ENCODE measurements around the gene TNRC6B. TPM values are rescaled to one million over a fixed set of nuclear protein-coding genes. Genes with fewer than 3 reads are reported as not detected.

TNRC6B gene
- total RNA-seq, 4 donors from 2014 or later = 10.5 to 76.0 (median 37.2) TPM

DNA sequence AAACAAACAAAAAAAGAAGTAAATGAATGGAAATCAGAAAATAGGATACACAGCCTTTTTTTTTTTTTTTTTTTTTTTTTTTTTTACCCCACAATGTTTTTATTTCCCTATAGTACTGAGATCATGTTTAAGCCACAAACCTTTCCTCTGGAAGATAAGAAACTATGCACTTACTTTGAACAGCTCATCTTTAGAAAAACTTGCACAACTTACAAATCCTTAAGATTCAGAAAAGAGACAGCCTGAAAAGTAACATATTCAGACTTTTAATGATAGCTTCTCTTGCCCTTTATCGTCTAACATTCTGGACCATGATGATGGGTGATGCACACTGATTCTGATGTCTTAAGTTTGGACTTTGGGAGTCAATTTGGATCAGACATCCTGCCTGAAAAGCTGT lies 80.3 kb downstream of the TNRC6B start:
- no peak for TF ChIP-seq POLR2A (IDR thresholded peaks at IDR 0.05)
- TF ChIP-seq, protein P1, sequence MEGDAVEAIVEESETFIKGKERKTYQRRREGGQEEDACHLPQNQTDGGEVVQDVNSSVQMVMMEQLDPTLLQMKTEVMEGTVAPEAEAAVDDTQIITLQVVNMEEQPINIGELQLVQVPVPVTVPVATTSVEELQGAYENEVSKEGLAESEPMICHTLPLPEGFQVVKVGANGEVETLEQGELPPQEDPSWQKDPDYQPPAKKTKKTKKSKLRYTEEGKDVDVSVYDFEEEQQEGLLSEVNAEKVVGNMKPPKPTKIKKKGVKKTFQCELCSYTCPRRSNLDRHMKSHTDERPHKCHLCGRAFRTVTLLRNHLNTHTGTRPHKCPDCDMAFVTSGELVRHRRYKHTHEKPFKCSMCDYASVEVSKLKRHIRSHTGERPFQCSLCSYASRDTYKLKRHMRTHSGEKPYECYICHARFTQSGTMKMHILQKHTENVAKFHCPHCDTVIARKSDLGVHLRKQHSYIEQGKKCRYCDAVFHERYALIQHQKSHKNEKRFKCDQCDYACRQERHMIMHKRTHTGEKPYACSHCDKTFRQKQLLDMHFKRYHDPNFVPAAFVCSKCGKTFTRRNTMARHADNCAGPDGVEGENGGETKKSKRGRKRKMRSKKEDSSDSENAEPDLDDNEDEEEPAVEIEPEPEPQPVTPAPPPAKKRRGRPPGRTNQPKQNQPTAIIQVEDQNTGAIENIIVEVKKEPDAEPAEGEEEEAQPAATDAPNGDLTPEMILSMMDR (IDR thresholded peaks at IDR 0.05) = no peak
- no peaks in the 10 kb centered on the region for H3K9me3 ChIP-seq
- H3K27ac ChIP-seq = peak overlapping the region; percentile 58 to 64
- no peak overlapping the region for H3K4me3 ChIP-seq
- H3K36me3 ChIP-seq = no peaks in the 10 kb centered on the region
- intact Hi-C loops (cut with DNase I; ENCODE audit: low total_unique reads) = no loop called here
- no peak for DNase-seq
- H3K27me3 ChIP-seq = no peaks in the 10 kb centered on the region
- peaks cover 4 to 6% of the 10 kb centered on the region in 2 donors for H3K4me1 ChIP-seq

DNA sequence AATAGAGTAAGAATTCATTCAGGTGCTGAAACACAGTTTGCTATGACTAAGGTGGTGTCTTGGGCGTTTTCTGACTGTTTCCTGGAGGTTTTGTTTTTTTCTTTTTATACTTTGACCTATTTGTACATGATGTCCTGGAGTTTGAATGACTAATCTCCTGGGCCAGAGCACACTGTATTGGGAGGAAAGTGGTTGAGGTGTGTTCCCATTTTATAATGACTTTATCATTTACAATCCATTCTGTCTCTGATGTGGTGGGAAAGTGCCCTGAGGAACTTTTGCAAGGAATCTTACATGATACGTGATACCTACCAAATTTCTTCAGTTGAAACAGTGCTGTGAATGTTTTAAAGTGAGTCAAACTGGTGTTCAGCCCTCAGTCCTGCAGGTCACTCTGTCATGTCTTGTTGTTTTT lies 80.8 kb downstream of the TNRC6B start:
- peaks cover 4 to 6% of the 10 kb centered on the region in 2 donors for H3K4me1 ChIP-seq
- intact Hi-C loops (cut with DNase I; ENCODE audit: low total_unique reads) = no loop called here
- TF ChIP-seq, protein P1 (IDR thresholded peaks at IDR 0.05) = no peak
- TF ChIP-seq POLR2A (IDR thresholded peaks at IDR 0.05) = no peak

DNA sequence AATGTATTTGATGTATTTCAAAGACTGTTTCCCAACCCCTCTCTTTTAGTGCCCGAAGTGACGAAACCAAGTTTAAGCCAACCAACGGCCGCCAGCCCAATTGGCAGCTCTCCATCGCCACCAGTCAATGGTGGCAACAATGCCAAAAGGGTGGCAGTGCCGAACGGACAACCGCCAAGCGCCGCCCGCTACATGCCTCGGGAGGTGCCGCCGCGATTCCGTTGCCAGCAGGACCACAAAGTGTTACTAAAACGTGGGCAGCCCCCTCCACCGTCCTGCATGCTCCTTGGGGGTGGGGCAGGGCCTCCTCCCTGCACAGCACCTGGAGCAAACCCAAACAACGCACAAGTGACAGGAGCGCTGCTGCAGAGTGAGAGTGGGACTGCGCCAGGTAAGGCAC lies 84.1 kb downstream of the TNRC6B start:
- no peak overlapping the region for H3K27ac ChIP-seq
- no peaks in the 10 kb centered on the region for H3K27me3 ChIP-seq
- no peak overlapping the region for H3K4me3 ChIP-seq
- no peak for DNase-seq
- H3K36me3 ChIP-seq = no peaks in the 10 kb centered on the region
- intact Hi-C loops (cut with DNase I; ENCODE audit: low total_unique reads) = no loop called here
- no peaks in the 10 kb centered on the region for H3K9me3 ChIP-seq
- peaks cover 4 to 6% of the 10 kb centered on the region in 2 donors for H3K4me1 ChIP-seq
- TF ChIP-seq, protein P1 (IDR thresholded peaks at IDR 0.05) = no peak
- no peak for TF ChIP-seq POLR2A (IDR thresholded peaks at IDR 0.05)

More for the DNA sequence above, 80.8 kb downstream of the TNRC6B start:
- Histone ChIP-seq H3K27ac (peak overlapping the region; percentile 58 to 64), H3K36me3 (no peaks in the 10 kb centered on the region), H3K4me3 (no peak overlapping the region), H3K9me3 (no peaks in the 10 kb centered on the region), H3K27me3 (no peaks in the 10 kb centered on the region)
- no peak for DNase-seq

DNA sequence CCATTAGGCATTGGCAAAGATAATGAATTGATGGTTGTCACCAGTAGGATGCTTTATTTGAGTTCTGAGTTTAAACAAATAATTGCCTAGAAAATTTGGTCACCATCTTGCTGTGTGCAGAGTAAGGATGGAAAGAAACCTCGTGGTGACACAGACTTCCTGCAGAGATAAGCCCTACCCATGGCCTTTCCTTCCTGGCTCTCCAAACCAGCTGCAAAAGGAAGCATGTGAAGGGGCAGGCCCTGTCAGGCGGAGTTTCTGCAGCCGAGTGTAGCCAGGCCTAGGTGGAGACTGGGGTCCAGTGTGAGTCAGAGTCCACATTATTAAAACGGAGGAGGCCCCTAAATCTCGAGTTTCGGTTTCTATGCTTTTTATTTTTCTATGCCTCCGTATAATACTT lies 85.5 kb downstream of the TNRC6B start:
- no peaks in the 10 kb centered on the region for H3K27me3 ChIP-seq
- peak overlapping the region in 1 of 2 donors; percentile 33 for H3K27ac ChIP-seq
- DNase-seq = peak in 1 of 2 donors; percentile 44
- no peaks in the 10 kb centered on the region for H3K36me3 ChIP-seq
- intact Hi-C loops (cut with DNase I; ENCODE audit: low total_unique reads) = no loop called here
- TF ChIP-seq POLR2A (IDR thresholded peaks at IDR 0.05) = no peak
- TF ChIP-seq, protein P1 (IDR thresholded peaks at IDR 0.05) = no peak
- H3K4me1 ChIP-seq = peaks cover 3 to 6% of the 10 kb centered on the region in 2 donors
- H3K9me3 ChIP-seq = no peaks in the 10 kb centered on the region
- no peak overlapping the region for H3K4me3 ChIP-seq

DNA sequence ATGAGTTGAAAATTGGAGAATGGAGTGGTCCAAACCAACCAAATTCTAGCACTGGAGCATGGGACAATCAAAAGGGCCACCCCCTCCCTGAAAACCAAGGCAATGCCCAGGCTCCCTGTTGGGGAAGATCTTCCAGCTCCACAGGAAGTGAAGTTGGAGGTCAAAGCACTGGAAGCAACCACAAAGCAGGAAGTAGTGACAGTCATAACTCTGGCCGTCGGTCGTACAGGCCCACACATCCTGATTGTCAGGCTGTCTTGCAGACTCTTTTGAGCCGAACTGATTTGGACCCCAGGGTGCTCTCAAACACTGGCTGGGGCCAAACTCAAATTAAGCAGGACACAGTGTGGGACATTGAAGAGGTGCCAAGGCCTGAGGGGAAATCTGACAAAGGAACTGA lies 88.1 kb downstream of the TNRC6B start:
- H3K36me3 ChIP-seq = no peaks in the 10 kb centered on the region
- no peak overlapping the region for H3K27ac ChIP-seq
- TF ChIP-seq, protein P1 (IDR thresholded peaks at IDR 0.05) = no peak
- no peak for TF ChIP-seq POLR2A (IDR thresholded peaks at IDR 0.05)
- no peaks in the 10 kb centered on the region for H3K27me3 ChIP-seq
- intact Hi-C loops (cut with DNase I; ENCODE audit: low total_unique reads) = no loop called here
- DNase-seq = no peak
- H3K9me3 ChIP-seq = no peaks in the 10 kb centered on the region
- H3K4me3 ChIP-seq = no peak overlapping the region
- no peaks in the 10 kb centered on the region for H3K4me1 ChIP-seq
